ENCODE data around the gene TYSND1. TPM values are rescaled to one million over a fixed set of nuclear protein-coding genes. Genes with fewer than 3 reads are reported as not detected.

Gene TYSND1
- total and polyA plus RNA-seq, 2 of the 13 experiments (the other 11 are each of a cell fraction or from before 2014, with no cell fraction given): 3.3 to 8.9 TPM

DNA sequence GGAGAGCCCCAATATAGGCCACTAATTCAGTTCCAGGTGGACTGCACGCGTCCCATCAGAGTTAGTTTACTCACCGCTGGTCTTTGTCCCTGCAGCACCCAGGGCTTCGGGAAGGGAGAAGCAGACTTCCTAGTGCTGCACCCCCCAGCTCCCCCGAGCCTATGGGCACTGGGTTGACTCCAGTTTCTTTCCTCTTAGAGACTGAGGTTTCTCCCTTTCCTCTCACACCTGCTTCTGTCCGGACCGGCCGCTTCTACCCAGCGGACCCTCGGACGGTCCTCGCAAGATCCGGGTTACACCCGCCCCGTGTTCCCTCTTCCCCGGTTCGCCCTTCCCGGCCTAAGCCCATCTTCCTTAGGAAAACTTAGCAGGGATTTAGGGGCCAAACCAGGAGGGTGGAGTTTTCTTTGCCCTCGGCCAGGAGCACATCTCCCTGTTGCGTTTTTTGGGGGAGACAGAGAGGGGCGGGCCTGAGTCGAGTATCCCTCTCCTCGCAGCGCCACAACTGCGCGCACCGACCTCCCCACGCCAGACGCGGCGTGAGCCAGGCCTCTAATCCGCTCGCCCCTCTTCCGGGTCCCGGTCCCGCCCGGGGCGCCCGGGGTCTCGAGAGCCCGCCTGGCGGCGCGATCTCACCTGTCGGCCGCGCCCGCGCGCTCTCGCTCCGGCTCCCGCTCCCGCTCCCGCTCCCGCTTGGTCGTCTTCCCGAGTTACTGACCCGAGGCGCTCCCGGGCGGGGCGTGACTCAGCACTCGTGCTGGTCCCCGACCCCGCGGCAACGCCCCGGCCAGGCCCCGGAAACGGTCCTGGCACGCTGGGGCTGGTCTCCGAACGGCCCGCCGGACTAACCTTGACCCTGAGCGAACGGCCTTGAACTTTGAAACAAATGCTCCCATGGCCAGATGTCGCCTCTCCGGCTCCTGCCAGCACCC lies 14.1 kb downstream of the TYSND1 start, which contains the start of gene AIFM2 (continued):
- TF ChIP-seq, protein P1, sequence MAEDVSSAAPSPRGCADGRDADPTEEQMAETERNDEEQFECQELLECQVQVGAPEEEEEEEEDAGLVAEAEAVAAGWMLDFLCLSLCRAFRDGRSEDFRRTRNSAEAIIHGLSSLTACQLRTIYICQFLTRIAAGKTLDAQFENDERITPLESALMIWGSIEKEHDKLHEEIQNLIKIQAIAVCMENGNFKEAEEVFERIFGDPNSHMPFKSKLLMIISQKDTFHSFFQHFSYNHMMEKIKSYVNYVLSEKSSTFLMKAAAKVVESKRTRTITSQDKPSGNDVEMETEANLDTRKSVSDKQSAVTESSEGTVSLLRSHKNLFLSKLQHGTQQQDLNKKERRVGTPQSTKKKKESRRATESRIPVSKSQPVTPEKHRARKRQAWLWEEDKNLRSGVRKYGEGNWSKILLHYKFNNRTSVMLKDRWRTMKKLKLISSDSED (CRISPR knock-in tag; IDR thresholded peaks at IDR 0.05): no peak
- TF ChIP-seq ZKSCAN1 (IDR thresholded peaks at IDR 0.05; ENCODE audit: low read length) (no peak), SRY (CRISPR knock-in tag; IDR thresholded peaks at IDR 0.05) (0 out of 2 replicates have a peak, but pooled peaks have one; percentile 28), HHEX (CRISPR knock-in tag; IDR thresholded peaks at IDR 0.05) (no peak), ZNF432 (CRISPR knock-in tag; IDR thresholded peaks at IDR 0.05; ENCODE audit: borderline replicate concordance) (no peak), ZNF598 (CRISPR knock-in tag; IDR thresholded peaks at IDR 0.05; ENCODE audit: borderline replicate concordance) (no peak), DNMT1 (CRISPR knock-in tag; IDR thresholded peaks at IDR 0.05) (peak; percentile 66), SMAD9 (CRISPR knock-in tag; IDR thresholded peaks at IDR 0.05) (no peak), NCOA1 (CRISPR knock-in tag; IDR thresholded peaks at IDR 0.05) (peak; percentile 96), JUN (CRISPR knock-in tag; IDR thresholded peaks at IDR 0.05) (no peak), GABPA (IDR thresholded peaks at IDR 0.05; ENCODE audit: low read depth, low read length) (no peak), GABPA (CRISPR knock-in tag; IDR thresholded peaks at IDR 0.05; ENCODE audit: low read depth) (peak; percentile 72), ZNF569 (CRISPR knock-in tag; IDR thresholded peaks at IDR 0.05; ENCODE audit: borderline replicate concordance) (no peak), RBM39 (IDR thresholded peaks at IDR 0.05; ENCODE audit: low read depth, low read length, poor library complexity, severe bottlenecking) (no peak)
- TF ChIP-seq, protein P2, sequence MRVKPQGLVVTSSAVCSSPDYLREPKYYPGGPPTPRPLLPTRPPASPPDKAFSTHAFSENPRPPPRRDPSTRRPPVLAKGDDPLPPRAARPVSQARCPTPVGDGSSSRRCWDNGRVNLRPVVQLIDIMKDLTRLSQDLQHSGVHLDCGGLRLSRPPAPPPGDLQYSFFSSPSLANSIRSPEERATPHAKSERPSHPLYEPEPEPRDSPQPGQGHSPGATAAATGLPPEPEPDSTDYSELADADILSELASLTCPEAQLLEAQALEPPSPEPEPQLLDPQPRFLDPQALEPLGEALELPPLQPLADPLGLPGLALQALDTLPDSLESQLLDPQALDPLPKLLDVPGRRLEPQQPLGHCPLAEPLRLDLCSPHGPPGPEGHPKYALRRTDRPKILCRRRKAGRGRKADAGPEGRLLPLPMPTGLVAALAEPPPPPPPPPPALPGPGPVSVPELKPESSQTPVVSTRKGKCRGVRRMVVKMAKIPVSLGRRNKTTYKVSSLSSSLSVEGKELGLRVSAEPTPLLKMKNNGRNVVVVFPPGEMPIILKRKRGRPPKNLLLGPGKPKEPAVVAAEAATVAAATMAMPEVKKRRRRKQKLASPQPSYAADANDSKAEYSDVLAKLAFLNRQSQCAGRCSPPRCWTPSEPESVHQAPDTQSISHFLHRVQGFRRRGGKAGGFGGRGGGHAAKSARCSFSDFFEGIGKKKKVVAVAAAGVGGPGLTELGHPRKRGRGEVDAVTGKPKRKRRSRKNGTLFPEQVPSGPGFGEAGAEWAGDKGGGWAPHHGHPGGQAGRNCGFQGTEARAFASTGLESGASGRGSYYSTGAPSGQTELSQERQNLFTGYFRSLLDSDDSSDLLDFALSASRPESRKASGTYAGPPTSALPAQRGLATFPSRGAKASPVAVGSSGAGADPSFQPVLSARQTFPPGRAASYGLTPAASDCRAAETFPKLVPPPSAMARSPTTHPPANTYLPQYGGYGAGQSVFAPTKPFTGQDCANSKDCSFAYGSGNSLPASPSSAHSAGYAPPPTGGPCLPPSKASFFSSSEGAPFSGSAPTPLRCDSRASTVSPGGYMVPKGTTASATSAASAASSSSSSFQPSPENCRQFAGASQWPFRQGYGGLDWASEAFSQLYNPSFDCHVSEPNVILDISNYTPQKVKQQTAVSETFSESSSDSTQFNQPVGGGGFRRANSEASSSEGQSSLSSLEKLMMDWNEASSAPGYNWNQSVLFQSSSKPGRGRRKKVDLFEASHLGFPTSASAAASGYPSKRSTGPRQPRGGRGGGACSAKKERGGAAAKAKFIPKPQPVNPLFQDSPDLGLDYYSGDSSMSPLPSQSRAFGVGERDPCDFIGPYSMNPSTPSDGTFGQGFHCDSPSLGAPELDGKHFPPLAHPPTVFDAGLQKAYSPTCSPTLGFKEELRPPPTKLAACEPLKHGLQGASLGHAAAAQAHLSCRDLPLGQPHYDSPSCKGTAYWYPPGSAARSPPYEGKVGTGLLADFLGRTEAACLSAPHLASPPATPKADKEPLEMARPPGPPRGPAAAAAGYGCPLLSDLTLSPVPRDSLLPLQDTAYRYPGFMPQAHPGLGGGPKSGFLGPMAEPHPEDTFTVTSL (CRISPR knock-in tag; IDR thresholded peaks at IDR 0.05; ENCODE audit: borderline replicate concordance): peak; percentile 64
- TF ChIP-seq, protein P3, sequence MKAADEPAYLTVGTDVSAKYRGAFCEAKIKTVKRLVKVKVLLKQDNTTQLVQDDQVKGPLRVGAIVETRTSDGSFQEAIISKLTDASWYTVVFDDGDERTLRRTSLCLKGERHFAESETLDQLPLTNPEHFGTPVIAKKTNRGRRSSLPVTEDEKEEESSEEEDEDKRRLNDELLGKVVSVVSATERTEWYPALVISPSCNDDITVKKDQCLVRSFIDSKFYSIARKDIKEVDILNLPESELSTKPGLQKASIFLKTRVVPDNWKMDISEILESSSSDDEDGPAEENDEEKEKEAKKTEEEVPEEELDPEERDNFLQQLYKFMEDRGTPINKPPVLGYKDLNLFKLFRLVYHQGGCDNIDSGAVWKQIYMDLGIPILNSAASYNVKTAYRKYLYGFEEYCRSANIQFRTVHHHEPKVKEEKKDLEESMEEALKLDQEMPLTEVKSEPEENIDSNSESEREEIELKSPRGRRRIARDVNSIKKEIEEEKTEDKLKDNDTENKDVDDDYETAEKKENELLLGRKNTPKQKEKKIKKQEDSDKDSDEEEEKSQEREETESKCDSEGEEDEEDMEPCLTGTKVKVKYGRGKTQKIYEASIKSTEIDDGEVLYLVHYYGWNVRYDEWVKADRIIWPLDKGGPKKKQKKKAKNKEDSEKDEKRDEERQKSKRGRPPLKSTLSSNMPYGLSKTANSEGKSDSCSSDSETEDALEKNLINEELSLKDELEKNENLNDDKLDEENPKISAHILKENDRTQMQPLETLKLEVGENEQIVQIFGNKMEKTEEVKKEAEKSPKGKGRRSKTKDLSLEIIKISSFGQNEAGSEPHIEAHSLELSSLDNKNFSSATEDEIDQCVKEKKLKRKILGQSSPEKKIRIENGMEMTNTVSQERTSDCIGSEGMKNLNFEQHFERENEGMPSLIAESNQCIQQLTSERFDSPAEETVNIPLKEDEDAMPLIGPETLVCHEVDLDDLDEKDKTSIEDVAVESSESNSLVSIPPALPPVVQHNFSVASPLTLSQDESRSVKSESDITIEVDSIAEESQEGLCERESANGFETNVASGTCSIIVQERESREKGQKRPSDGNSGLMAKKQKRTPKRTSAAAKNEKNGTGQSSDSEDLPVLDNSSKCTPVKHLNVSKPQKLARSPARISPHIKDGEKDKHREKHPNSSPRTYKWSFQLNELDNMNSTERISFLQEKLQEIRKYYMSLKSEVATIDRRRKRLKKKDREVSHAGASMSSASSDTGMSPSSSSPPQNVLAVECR (CRISPR knock-in tag; IDR thresholded peaks at IDR 0.05; ENCODE audit: borderline replicate concordance): peak; percentile 91
- TF ChIP-seq, protein P4, sequence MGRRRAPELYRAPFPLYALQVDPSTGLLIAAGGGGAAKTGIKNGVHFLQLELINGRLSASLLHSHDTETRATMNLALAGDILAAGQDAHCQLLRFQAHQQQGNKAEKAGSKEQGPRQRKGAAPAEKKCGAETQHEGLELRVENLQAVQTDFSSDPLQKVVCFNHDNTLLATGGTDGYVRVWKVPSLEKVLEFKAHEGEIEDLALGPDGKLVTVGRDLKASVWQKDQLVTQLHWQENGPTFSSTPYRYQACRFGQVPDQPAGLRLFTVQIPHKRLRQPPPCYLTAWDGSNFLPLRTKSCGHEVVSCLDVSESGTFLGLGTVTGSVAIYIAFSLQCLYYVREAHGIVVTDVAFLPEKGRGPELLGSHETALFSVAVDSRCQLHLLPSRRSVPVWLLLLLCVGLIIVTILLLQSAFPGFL (CRISPR knock-in tag; IDR thresholded peaks at IDR 0.05): no peak

All from HepG2 (cell line).